Testis (tissue), 3 donors: ENCODE data around the gene ADGRA1. TPM values are rescaled to one million over a fixed set of nuclear protein-coding genes. Genes with fewer than 3 reads are reported as not detected.

Source experiments
- DNase-seq: peaks from one replicate; pipeline ENCODE4 v3.0.0-alpha.2; 2019
- H3K27ac ChIP-seq, 2 donors: fragments of 200-600 bp; sonication (generic); one replicate each; pipeline ENCODE4 v1.5.1; 2019
- H3K27me3 ChIP-seq: fragments of 200-600 bp; sonication (generic); one replicate; pipeline ENCODE4 v1.5.1; 2019
- H3K36me3 ChIP-seq: fragments of 200-600 bp; sonication (generic); one replicate; pipeline ENCODE4 v1.5.1; 2017; ENCODE audit warnings: low read depth; ENCODE audit errors: missing control alignments
- H3K4me1 ChIP-seq: fragments of 200-600 bp; sonication (generic); one replicate; pipeline ENCODE4 v1.5.1; 2019
- H3K4me3 ChIP-seq, 2 donors: fragments of 200-600 bp; sonication (generic); one replicate each; pipeline ENCODE4 v1.5.1; 2017 to 2019
- H3K9me3 ChIP-seq: fragments of 200-600 bp; sonication (generic); one replicate; pipeline ENCODE4 v1.5.1; 2017
- CTCF ChIP-seq, 3 experiments: fragments of 450-650 bp in 2 of 3; fragments of 200-600 bp in 1 of 3; sonication (generic) in 1 of 3; IDR thresholded peaks; one replicate each; pipeline ENCODE4 v1.5.1; 2016 to 2019; ENCODE audit warnings: antibody characterized with exemption in 3 of 3, mild to moderate bottlenecking in 2 of 3, moderate library complexity in 1 of 3
- POLR2A ChIP-seq: fragments of 450-650 bp; IDR thresholded peaks from one replicate; pipeline ENCODE4 v1.6.1; 2017; ENCODE audit warnings: antibody characterized with exemption, mild to moderate bottlenecking, moderate library complexity
- WGBS, 2 donors: methylation state at CpG; one replicate each; pipeline ENCODE4 v1.1.5; 2018; 5-methylcytosine and 5-hydroxymethylcytosine counted together
- intact Hi-C: fragments of 100-400 bp; cut with DNase I; formaldehyde crosslinking; loops from one replicate; pipeline ENCODE4 v1.15.1; 2023; ENCODE audit warnings: low total_unique reads
- polyA plus RNA-seq: library from polyadenylated mRNA; stranded (reverse); fragments of 350-450 nt; fragmentation: Illumina TruSeq; extraction: RNeasy Lipid Tissue Mini Kit (QIAGEN cat#74804); gene quantifications from one replicate; pipeline ENCODE4 v1.2.3, GENCODE V29; 2014; ENCODE audit warnings: low read depth, low replicate concordance; ENCODE audit not compliant: insufficient read depth
- total RNA-seq, 2 donors: library from RNA; depleted of rRNA; stranded (reverse); fragments of >200 nt; gene quantifications; one replicate each; pipeline ENCODE4 v1.2.3, GENCODE V29; 2016

ADGRA1 gene
- total and polyA plus RNA-seq, 3 donors from 2014 or later: 0.95 to 1.4 (median 1.1) TPM

- no peaks in the 10 kb centered on the region for H3K9me3 ChIP-seq
- H3K27ac ChIP-seq: no peak overlapping the region
- no peak for DNase-seq
- H3K27me3 ChIP-seq: no peaks in the 10 kb centered on the region
- H3K36me3 ChIP-seq: no peaks in the 10 kb centered on the region
- H3K4me3 ChIP-seq: no peak overlapping the region
- 89 to 92% methylated on average over 8 to 22 of the region's 28 CpGs for WGBS, 2 donors
- TF ChIP-seq CTCF (IDR thresholded peaks at IDR 0.05) (no peak), POLR2A (no peak)
- intact Hi-C loops: no loop called here
- H3K4me1 ChIP-seq: no peaks in the 10 kb centered on the region
Observed at GRCh38 chr10:133141144-133141957, 53.6 kb downstream of the ADGRA1 start.

- Histone ChIP-seq H3K27me3 (no peaks in the 10 kb centered on the region), H3K36me3 (no peaks in the 10 kb centered on the region), H3K9me3 (no peaks in the 10 kb centered on the region), H3K4me1 (no peaks in the 10 kb centered on the region), H3K4me3 (no peak overlapping the region), H3K27ac (no peak overlapping the region)
- DNase-seq: no peak
- intact Hi-C loops: no loop called here
- 88 to 95% methylated on average over 19 to 27 of the region's 27 CpGs for WGBS, 2 donors
- no peak for TF ChIP-seq CTCF (IDR thresholded peaks at IDR 0.05)
- no peak for TF ChIP-seq POLR2A
Observed at GRCh38 chr10:133141958-133142340, 54.2 kb downstream of the ADGRA1 start.

GRCh38 chr10:133142523-133143199 is 54.9 kb downstream of the ADGRA1 start:
- DNase-seq: no peak
- H3K27me3 ChIP-seq: no peaks in the 10 kb centered on the region
- no peak overlapping the region for H3K27ac ChIP-seq
- H3K4me1 ChIP-seq: no peaks in the 10 kb centered on the region
- H3K9me3 ChIP-seq: no peaks in the 10 kb centered on the region
- WGBS, 2 donors: 87 to 89% methylated on average over 21 to 24 of the region's 24 CpGs
- intact Hi-C loops: no loop called here
- H3K36me3 ChIP-seq: no peaks in the 10 kb centered on the region
- no peak overlapping the region for H3K4me3 ChIP-seq
- no peak for TF ChIP-seq CTCF (IDR thresholded peaks at IDR 0.05)
- no peak for TF ChIP-seq POLR2A

- Histone ChIP-seq H3K4me3 (no peak overlapping the region), H3K27me3 (no peaks in the 10 kb centered on the region), H3K36me3 (no peaks in the 10 kb centered on the region), H3K4me1 (no peaks in the 10 kb centered on the region), H3K9me3 (no peaks in the 10 kb centered on the region), H3K27ac (no peak overlapping the region)
- TF ChIP-seq POLR2A (no peak), CTCF (IDR thresholded peaks at IDR 0.05) (no peak)
- intact Hi-C loops: no loop called here
- no peak for DNase-seq
- 61 to 73% methylated on average over 10 of the region's 10 CpGs for WGBS, 2 donors
Observed at GRCh38 chr10:133143200-133143533, 55.4 kb downstream of the ADGRA1 start.
